ENCODE results near the gene NSUN5. TPM values are rescaled to one million over a fixed set of nuclear protein-coding genes. Genes with fewer than 3 reads are reported as not detected.

Gene NSUN5
- total RNA-seq, 2 experiments from 2014 or later, result 66.7 to 67.7 TPM

GRCh38 chr7:73316521-73316920 lies 7.9 kb upstream of the NSUN5 start:
- POLR2A ChIA-PET, result no interaction called here

GRCh38 chr7:73314271-73314670 lies 5.6 kb upstream of the NSUN5 start:
- ChIA-PET CTCF (ENCODE audit: unreplicated experiment) (no interaction called here), POLR2A (no interaction called here)
- Histone ChIP-seq H3K4me2 (ENCODE audit: low read length) (no peak overlapping the region), H3K79me2 (ENCODE audit: insufficient read depth, low read depth, low read length) (no peaks in the 10 kb centered on the region), H3K4me3 (ENCODE audit: low read depth, low read length, poor library complexity, severe bottlenecking) (no peak overlapping the region), H2AFZ (ENCODE audit: low read length) (no peak overlapping the region), H3K36me3 (ENCODE audit: insufficient read depth, low read length) (no peaks in the 10 kb centered on the region), H3K9me3 (ENCODE audit: low read length) (no peaks in the 10 kb centered on the region), H4K20me1 (ENCODE audit: insufficient read depth, low read length) (no peaks in the 10 kb centered on the region), H3K27ac (ENCODE audit: low read depth, low read length, poor library complexity, severe bottlenecking) (no peak overlapping the region), H3K9me2 (ENCODE audit: insufficient read depth, low read length) (no peaks in the 10 kb centered on the region), H3K4me1 (ENCODE audit: insufficient read depth, low read length, poor library complexity, severe bottlenecking) (peaks cover 2% of the 10 kb centered on the region)
- DNase-seq (ENCODE audit: low spot score), result no peak
- TF ChIP-seq EZH2phosphoT487 (IDR thresholded peaks at IDR 0.05; ENCODE audit: borderline replicate concordance, low read depth, low read length), result no peak
- TF ChIP-seq, protein P1, sequence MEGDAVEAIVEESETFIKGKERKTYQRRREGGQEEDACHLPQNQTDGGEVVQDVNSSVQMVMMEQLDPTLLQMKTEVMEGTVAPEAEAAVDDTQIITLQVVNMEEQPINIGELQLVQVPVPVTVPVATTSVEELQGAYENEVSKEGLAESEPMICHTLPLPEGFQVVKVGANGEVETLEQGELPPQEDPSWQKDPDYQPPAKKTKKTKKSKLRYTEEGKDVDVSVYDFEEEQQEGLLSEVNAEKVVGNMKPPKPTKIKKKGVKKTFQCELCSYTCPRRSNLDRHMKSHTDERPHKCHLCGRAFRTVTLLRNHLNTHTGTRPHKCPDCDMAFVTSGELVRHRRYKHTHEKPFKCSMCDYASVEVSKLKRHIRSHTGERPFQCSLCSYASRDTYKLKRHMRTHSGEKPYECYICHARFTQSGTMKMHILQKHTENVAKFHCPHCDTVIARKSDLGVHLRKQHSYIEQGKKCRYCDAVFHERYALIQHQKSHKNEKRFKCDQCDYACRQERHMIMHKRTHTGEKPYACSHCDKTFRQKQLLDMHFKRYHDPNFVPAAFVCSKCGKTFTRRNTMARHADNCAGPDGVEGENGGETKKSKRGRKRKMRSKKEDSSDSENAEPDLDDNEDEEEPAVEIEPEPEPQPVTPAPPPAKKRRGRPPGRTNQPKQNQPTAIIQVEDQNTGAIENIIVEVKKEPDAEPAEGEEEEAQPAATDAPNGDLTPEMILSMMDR (conservative IDR thresholded peaks at IDR 0.05; ENCODE audit: low read length), result no peak
- no TSS peak for BruUV-seq (replicated peaks)
- intact Hi-C loops (cut with micrococcal nuclease; ENCODE audit: unreplicated experiment), result no loop called here

More at GRCh38 chr7:73316521-73316920, 7.9 kb upstream of the NSUN5 start:
- no peak for DNase-seq (ENCODE audit: low spot score)
- H3K27ac ChIP-seq (ENCODE audit: low read depth, low read length, poor library complexity, severe bottlenecking), result no peak overlapping the region
- CTCF ChIA-PET (ENCODE audit: unreplicated experiment), result no interaction called here
- H3K36me3 ChIP-seq (ENCODE audit: insufficient read depth, low read length), result no peaks in the 10 kb centered on the region
- no peak overlapping the region for H3K4me2 ChIP-seq (ENCODE audit: low read length)
- H3K4me1 ChIP-seq (ENCODE audit: insufficient read depth, low read length, poor library complexity, severe bottlenecking), result no peaks in the 10 kb centered on the region
- no peaks in the 10 kb centered on the region for H3K9me2 ChIP-seq (ENCODE audit: insufficient read depth, low read length)
- no TSS peak for BruUV-seq (replicated peaks)
- intact Hi-C loops (cut with micrococcal nuclease; ENCODE audit: unreplicated experiment), result no loop called here
- no peaks in the 10 kb centered on the region for H3K79me2 ChIP-seq (ENCODE audit: insufficient read depth, low read depth, low read length)
- H3K9me3 ChIP-seq (ENCODE audit: low read length), result no peaks in the 10 kb centered on the region
- H4K20me1 ChIP-seq (ENCODE audit: insufficient read depth, low read length), result no peaks in the 10 kb centered on the region
- TF ChIP-seq, protein P1 (conservative IDR thresholded peaks at IDR 0.05; ENCODE audit: low read length), result no peak
- no peak for TF ChIP-seq EZH2phosphoT487 (IDR thresholded peaks at IDR 0.05; ENCODE audit: borderline replicate concordance, low read depth, low read length)
- no peak overlapping the region for H2AFZ ChIP-seq (ENCODE audit: low read length)
- no peak overlapping the region for H3K4me3 ChIP-seq (ENCODE audit: low read depth, low read length, poor library complexity, severe bottlenecking)

DNA sequence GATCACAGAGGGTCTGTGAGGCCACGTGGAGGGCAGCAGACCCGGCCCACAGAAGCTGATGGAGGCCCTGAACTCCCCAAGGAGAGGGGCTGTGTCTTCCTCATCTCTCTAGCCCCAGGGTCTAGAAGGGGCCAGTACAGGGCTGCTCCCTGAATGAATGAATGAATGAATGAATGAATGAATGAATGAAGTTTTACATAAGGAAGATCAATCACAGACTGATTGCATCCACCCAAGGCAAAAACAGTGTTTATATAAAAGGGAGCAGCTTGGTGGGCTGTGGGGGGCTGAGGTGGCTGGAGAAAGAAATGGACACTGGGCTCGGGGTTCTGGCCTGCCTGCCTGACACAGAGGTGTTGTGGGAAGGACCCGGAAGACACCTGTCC lies 4.9 kb upstream of the NSUN5 start:
- Histone ChIP-seq H3K4me3 (ENCODE audit: low read depth, low read length, poor library complexity, severe bottlenecking) (no peak overlapping the region), H3K4me2 (ENCODE audit: low read length) (no peak overlapping the region), H3K9me2 (ENCODE audit: insufficient read depth, low read length) (no peaks in the 10 kb centered on the region), H3K36me3 (ENCODE audit: insufficient read depth, low read length) (no peaks in the 10 kb centered on the region), H2AFZ (ENCODE audit: low read length) (no peak overlapping the region), H3K9me3 (ENCODE audit: low read length) (no peaks in the 10 kb centered on the region), H4K20me1 (ENCODE audit: insufficient read depth, low read length) (no peaks in the 10 kb centered on the region), H3K79me2 (ENCODE audit: insufficient read depth, low read depth, low read length) (no peaks in the 10 kb centered on the region), H3K27ac (ENCODE audit: low read depth, low read length, poor library complexity, severe bottlenecking) (no peak overlapping the region), H3K4me1 (ENCODE audit: insufficient read depth, low read length, poor library complexity, severe bottlenecking) (peaks cover 7% of the 10 kb centered on the region)
- BruUV-seq (replicated peaks), result no TSS peak
- POLR2A ChIA-PET, result no interaction called here
- intact Hi-C loops (cut with micrococcal nuclease; ENCODE audit: unreplicated experiment), result no loop called here
- TF ChIP-seq, protein P1 (conservative IDR thresholded peaks at IDR 0.05; ENCODE audit: low read length), result no peak
- TF ChIP-seq EZH2phosphoT487 (IDR thresholded peaks at IDR 0.05; ENCODE audit: borderline replicate concordance, low read depth, low read length), result no peak
- CTCF ChIA-PET (ENCODE audit: unreplicated experiment), result no interaction called here
- DNase-seq (ENCODE audit: low spot score), result no peak
